Central memory CD4-positive, alpha-beta T cell (primary cell): Measurements from ENCODE around the gene LDLRAD4.

Experiments
- DNase-seq: peaks from one replicate; pipeline ENCODE4 v3.0.0; 2022

LDLRAD4 gene

DNA sequence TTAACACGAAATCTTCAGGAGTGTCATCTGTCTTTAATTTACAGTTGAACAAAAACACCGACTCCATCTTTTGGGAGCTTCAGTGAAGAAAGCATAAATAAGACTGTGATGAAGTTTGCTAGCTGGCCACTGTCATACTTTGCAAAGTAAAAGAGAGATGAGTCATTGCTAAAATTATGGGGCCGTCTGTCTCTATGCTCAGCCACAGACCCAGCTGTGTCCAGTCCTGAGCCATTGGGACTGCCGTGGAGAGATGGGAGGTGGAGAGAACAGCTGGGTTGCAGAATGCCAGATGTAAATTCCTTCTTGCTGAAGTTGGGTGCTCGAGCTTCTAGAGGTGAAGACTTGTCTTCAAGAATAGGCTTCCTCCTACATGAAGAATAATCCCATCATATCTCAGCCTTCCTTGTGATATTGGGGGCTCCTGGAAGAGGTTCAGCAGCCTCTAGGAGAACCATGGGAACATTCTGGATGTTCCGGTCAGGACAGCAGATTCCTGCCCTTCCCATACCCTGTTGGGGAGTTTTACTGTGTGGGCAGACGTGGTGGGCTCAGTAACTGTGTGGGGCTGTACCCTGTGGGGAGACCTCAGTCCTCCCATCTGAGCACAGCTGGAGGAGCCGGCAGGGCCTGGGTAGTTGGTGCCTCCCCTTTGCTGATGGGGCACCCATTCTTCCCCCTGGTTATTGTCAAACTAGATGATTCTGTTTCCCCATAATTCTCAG lies 71.1 kb downstream of the LDLRAD4 start:
- no peak for DNase-seq

- peak; percentile 62 for DNase-seq
Measured at GRCh38 chr18:13290856-13291271, 72.3 kb downstream of the LDLRAD4 start.

DNA sequence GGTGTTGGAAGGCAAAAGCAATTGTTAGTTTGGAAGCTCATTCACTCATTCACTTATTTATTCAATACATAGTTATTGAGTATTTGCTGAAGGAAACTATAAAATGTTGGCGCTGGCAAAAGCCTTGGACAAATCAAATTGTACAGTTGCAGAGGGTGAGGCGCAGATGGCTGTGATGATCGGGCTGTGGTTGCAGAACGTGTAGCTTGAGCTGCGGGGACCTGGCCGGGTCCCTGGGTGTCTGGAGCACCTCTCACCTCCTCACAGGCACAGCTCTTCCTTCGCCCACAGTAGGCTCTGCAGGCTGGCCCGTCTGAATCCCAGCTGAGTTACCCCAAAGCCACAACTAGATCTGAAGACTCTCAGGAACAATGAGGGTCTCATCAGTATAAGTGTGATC lies 72.7 kb downstream of the LDLRAD4 start:
- DNase-seq = no peak

DNA sequence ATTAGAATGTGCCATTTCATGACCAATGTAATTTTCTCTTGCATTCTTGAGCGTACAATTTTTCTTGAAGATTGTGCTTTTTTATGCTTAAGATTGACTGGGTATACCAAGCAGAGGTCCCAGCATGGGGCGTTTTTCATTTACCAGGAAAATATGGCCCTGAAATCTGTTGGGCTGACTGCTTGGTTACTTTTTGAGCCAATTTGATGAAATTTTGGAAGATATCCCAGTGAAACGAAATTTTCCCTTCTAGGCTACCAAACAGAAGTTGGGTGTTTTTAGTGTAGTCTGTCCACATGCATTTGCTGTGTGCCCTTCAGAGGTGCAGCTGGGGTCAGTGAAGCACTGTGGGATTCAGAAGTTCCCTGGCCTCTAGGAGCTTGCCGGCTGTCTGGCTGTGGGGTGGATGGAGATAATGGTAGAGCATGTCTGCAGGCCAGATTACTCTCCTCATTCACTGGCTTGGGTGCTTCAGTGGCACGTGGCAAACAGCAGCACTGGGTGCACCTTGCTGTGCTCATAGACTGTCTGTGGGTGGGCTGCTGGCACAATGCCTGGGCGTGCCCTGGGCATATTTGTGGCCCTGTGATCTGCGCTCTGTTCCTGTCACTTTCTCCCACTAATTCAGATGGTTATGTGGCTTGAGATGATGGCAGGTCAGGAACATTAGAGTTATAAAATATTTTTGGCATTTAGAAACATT lies 73.3 kb downstream of the LDLRAD4 start:
- no peak for DNase-seq

DNA sequence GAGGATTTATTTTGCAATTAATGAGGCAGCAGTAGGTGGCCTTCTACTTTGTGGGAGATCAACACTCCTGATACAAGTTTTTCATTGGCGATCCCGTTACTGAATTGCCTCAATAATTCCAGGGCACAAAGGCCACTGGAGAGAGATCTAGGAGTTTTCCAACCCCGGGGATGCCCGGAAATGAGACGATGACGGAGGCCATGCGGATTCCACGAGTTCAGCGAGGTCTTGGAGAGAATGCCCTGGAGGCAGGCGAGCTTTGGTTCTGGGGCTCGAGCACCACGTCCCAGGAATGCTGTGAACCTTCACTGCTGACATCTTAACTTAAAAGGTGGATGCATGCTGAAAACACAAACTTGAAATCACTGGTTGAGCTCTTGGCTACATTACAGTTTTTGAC lies 74.2 kb downstream of the LDLRAD4 start:
- DNase-seq = no peak

DNA sequence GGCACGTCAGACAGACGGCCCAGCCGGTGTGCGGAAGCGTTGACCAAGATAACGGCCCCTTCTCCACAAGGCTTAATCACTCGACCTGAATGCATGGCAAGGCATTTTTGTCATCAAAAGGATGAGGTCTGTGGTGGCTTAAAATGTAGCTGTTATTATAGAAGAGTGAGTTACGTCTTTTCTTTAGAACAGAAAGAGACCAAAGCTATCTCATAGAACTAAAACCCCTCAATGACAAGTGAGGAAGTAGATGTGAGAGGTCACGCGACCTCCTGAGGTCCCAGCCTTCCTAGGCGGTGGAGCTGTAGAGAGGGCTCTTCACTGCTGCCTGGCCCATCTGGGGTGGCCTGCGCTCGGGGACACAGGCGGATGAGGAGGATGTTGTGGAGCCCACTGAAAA lies 75.7 kb downstream of the LDLRAD4 start:
- DNase-seq = no peak

DNA sequence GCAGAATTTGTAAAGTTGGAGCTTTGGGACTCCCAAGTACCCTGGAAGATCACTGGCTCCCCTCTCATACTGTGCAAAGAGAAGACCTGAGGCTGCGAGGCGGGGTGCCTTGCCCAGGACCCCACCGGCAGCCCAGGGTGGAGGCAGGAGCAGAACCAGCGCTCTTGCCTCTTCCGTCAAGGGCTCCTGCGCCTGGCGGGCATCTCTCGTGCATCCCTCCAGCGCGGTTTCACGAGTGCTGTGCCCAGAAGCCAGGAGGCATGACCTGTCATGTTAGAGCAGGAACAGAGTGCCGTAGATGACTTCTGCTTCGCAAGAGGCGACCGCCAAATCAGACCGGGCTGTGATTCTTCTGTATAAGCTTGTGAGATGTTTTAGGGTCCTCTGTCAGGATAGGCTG lies 77.3 kb downstream of the LDLRAD4 start:
- DNase-seq = no peak

DNA sequence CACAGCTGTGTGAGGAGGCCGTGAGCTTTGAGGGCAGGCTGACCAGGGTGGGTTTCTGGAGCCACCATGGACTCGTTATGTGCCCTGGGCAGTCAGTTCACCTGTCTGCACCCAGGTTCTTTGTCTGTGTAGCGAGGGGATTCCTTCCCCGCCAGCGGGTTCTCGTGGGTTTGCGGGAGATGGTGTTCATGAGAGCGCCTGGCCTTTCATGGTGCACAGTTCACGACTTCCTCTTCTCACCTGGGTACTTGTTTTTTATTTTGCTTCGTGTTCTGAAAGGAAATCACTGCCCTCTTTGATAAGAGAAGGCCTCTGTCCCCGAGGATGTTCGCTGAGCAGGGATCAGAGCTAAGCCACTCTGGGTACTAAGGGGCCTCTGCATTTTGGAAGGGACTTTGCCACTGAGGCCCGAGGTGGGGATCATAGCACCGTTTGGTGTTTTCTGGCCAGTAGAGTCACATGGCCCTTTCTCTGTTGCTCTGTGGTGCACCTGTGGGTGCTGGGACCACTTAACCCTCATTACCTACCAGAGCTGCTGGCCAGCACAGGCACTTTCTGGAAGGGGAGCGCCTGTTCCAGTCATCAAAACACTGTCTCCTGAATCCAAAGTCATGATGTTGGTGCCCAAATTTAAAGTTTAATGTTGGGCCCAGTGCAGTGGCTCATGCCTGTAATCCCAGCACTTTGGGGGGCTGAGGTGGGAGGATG lies 78.5 kb downstream of the LDLRAD4 start:
- DNase-seq = no peak

DNA sequence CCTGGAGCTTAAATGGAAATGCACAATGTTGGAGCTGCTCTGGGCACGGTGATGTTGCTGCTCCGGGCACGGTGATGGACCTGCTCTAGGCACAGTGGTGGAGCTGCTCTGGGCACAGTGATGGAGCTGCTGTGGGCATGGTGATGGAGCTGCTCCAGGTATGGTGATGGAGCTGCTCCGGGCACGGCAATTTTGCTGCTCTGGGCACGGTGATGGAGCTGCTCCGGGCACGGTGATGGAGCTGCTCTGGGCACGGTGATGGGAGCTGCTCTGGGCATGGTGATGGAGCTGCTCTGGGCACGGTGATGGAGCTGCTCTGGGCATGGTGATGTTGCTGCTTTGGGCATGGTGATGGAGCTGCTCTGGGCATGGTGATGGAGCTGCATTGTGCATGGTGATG lies 79.7 kb downstream of the LDLRAD4 start:
- no peak for DNase-seq

DNA sequence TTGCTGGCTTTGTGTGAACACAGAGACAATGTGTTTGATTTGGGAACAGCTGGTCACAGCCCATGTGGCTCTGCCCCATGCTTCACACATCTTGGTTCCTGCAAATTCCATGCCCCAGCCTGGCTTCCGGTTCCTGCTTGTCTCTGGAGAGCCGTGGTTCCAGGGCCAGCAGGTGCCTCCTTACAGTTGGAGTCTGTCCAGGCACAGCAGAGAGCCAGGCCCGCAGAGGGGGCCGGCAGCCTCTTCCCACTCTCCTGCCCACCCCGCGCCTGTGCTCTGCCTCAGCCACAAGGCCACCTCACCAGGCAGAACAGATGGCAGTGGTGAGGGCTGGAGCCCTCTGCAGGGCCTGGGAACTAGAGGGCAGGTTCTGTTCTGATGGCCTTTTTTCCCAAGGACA lies 81.5 kb downstream of the LDLRAD4 start:
- no peak for DNase-seq

DNA sequence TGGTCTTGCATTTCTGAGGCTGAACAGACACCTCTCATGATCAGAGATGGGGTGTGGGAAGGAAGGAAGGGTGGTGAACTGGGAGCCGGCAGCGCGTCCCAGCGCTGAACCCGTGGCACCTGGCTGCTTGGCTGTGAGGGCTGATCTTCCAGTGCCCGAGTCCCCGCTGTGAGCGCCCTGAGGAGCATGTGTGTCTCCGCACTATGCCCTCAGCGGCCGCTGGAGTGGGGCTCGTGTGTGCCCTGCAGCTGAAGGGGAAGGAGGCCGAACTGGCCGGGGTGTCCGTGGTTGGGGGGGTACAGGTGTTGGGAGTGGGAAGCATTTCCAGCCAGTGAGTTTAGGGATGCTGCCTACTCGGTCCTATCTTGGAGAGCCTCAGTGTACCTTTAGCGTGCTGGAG lies 82.2 kb downstream of the LDLRAD4 start:
- no peak for DNase-seq

GRCh38 chr18:13302040-13302439 lies 83.5 kb downstream of the LDLRAD4 start:
- DNase-seq = no peak

DNA sequence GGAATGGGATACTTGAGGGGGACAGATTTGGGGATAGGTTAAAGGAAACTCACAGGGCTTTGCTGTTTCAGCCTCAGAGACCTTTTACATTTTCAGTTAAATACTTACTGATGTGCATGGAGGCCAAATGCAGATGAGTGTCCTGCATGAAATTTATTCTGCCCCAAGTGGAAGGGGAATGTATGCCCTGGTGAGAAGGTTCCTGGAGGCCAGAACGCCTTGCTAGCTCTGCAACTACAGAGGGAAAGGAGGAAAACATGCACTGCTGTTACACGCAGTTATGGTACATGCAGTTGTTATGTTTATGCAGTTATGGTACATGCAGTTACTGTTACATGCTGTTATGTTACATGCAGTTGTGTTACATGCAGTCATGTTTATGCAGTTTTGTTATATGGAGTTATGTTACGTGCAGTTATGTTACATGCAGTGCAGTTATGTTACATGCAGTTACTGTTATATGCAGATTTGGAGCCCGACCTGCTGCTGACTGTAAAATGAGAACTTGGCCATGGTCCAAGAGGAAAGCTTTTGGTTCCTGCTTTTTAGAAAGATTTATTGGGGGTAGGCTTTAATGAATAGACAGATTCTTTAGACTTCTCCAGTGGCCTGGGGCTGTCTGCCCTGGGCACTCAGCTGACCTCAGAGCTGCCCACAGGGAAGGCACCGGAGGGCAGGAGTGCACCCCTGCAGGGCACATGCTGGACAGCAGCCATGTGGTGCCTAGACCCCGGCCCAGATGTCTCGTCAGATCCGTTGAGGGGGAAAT lies 84.1 kb downstream of the LDLRAD4 start:
- no peak for DNase-seq

DNA sequence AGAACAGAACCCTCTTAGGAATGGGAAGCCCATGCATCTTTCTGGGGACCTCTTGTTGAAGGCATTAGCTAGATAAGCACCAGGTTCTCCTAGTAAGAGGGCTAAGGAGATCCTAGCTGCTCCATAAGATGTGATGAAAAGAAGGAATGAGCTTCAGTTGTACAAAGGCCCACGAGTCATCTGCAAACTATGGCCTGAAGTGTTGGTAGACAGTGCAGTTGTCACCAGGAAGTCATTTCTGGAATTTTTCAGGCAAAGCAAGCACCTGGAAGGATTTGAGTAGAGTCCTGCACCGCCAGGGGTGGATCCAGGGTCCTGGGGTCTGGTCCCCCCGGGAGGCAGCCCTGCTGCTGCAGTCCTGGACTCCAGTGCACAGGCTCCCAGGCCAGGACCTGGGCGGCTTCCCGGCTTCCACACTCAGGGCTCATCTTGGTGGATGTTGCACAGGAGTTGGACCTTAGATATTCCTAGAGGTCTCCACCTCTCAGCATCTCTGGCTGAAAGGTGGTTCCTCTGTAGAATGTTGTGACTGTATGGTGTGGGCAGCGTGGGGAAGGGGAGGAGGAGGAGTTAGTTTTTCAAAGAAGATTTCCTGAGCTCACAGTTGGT lies 85.3 kb downstream of the LDLRAD4 start:
- no peak for DNase-seq

GRCh38 chr18:13305301-13305700 lies 86.7 kb downstream of the LDLRAD4 start:
- DNase-seq = no peak

DNA sequence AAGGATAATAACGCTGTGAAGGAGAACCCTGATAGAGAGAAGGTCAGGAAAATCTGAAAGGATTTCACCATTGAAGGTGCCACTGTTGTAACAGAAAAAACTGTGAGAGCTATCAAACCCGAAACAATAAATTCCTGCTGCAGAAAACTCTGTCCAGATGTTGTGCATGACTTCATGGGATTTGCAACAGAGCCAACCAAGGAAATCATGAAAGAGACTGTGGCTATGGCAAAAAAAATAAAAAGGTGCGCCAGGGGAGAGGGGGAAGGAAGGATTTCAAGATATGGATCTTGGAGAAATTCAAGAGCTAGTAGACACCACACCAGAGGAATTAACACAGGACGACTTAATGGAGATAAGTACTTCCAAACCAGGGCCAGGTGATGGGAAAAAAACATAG lies 88.0 kb downstream of the LDLRAD4 start:
- no peak for DNase-seq

- peak; percentile 3 for DNase-seq
Measured at GRCh38 chr18:13308369-13308768, 89.8 kb downstream of the LDLRAD4 start.

DNA sequence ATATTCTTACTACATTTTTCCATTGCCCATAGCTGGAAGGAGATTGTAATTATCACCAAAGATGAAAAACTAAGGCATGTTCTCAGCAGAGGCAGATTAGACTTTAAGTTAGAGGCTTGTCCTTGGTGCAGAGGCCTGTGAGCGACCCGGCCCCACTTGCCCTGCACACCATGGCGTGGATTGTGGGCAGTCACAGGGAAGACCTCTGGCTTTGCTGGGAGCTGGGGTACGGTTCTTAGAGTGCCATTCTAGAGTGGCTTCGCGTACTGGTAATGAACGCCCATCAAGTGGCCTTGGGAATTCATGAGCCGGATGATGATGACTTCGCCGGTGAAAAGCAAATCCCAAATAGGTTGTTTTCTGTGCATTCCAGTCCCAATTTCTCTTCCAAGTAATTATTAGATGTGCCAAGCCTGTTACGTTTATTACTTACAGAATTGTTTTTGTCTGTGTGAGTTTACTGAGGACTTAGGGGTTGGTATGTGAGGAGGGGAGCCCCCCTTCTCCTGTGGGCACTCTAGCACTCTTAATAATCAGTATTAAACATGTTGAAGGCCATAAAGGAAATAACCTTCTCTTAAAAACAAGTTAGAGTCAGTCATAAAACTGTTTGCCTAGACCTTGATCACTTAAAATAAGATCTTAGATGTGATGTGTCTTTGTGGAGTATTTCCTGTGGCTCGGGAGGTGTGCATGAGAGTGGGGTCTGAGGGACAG lies 90.6 kb downstream of the LDLRAD4 start:
- no peak for DNase-seq

DNA sequence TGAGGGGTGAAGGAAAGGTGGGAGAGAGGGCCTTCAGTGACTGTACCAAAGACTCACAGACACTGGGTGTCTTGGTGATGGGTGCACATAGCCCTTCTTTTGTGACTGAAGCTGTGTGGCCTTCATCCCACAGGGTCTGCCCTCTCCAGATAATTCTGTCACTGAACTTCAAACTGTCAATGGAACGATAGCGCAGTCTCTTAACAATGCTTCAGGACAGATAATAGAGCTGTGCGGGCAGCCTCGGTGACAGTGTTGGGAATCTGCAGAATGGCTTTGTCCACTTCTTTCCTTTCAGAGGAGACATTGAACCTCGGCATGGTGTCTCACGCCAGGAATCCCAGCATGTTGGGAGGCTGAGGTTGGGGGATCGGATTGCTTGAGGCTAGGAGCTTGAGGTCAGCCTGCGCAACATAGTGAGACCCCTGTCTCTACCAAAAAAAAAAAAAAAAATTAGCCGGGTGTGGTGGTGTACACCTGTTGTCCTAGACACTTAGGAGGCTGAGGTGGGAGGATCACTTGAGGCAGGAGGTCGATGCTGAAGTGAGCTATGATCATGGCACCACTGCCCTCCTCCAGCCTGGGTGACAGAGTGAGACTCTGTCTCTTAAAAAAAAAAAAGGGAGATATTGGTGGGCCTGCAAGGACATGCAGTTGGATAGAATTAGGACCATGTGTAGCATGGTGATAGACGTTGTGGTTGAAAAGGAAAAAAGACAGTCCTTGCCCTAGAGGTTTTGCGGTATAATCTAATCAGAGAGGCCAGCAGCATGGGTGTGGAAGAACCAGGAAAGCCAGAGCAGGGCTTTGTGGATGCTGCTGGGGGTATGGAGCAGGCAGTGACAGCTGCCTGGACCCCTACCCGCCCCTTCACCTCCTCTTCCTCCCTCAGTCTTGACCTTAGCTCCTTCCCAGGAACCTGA lies 91.4 kb downstream of the LDLRAD4 start:
- DNase-seq = no peak

DNA sequence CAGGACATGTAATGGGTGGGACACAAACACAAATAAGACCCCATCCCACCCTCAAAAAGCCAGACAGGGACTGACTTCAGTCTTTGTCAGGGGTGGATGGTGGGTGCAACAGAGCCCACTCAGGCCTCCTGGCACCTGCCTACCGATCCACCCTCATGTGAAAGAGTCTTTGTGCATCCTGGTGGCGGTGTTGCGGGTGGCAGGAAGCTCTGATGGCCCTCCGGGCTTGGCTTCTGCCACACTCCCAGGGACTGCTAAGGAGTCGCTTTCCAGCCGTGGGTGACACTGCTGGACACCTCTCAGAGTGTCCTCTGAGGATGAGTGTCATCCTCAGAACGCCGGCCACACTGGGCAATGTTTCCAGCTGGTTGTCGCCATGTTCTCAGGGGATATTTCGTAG lies 92.6 kb downstream of the LDLRAD4 start:
- no peak for DNase-seq

DNA sequence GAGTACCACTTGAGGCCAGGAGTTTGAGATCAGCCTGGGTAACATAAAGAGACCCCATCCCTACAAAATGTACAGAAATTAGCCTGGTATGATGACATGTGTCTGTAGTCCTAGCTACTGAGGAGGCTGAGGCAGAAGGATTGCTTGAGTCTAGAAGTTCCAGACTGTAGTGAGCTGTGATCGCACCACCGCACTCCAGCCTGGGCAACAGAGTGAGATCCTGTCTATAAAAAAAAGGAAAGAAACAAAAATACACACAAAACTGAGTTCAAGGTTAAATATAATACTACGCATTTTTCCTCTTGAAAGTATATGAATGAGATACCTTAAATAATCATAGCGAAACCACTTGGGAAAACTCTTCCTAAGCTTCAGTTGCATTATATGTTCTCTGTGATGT lies 94.0 kb downstream of the LDLRAD4 start:
- no peak for DNase-seq
